ENCODE measurements around the gene OTUB2. TPM values are rescaled to one million over a fixed set of nuclear protein-coding genes. Genes with fewer than 3 reads are reported as not detected.

Gene OTUB2
- polyA plus RNA-seq, 1 donor (not counting 4 experiments of a cell fraction or from before 2014, with no cell fraction given) = 2.6 TPM

DNA sequence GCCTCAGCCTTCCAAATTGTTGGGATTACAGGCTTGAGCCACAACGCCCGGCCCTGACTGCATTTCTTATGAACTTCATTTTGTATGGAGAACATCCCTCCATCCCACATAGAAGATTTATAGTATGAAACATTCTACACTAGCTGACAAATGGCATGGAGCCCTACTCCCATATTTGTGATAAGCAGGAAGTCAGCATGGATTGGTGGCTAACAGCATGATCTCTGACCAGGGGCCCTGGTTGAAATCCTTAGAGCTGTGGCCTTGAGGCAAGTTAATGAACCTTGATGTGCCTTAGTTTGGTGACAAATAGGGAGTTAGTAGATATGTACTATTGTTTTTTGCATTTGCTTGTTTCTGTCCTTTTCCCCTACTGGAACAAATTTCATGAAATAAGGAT is 67.3 kb downstream of the OTUB2 start:
- Histone ChIP-seq H3K4me2 (ENCODE audit: control insufficient read depth, extremely low read depth, insufficient read depth, low read depth, low read length) (no peak overlapping the region), H3K9me1 (ENCODE audit: control insufficient read depth, extremely low read depth, insufficient read depth, low read length) (no peaks in the 10 kb centered on the region), H3K9ac (ENCODE audit: control insufficient read depth, extremely low read depth, insufficient read depth, low read length) (no peak overlapping the region), H3K4me1 (ENCODE audit: control insufficient read depth, extremely low read depth, insufficient read depth, low read length) (peaks cover 13% of the 10 kb centered on the region), H2AFZ (ENCODE audit: control insufficient read depth, low read length) (no peak overlapping the region), H3K36me3 (ENCODE audit: control insufficient read depth in 2 of 2, extremely low read depth in 1 of 2, insufficient read depth in 2 of 2, low read length in 2 of 2) (peaks cover 0 to 6% of the 10 kb centered on the region in 2 experiments), H3K9me3 (ENCODE audit: control insufficient read depth, low read depth, low read length) (no peaks in the 10 kb centered on the region), H3K79me2 (ENCODE audit: control insufficient read depth, insufficient read depth, low read length) (no peaks in the 10 kb centered on the region), H4K20me1 (ENCODE audit: control insufficient read depth, extremely low read depth, insufficient read depth, low read length) (no peaks in the 10 kb centered on the region), H3K4me3 (ENCODE audit: control insufficient read depth in 2 of 3, extremely low read depth in 1 of 3, insufficient read depth in 2 of 3, low read depth in 1 of 3, low read length in 3 of 3) (no peak overlapping the region), H3K27me3 (ENCODE audit: control insufficient read depth, extremely low read depth, insufficient read depth, low read length) (no peaks in the 10 kb centered on the region), H3K27ac (ENCODE audit: control insufficient read depth, insufficient read depth, low read length) (no peak overlapping the region)
- dilution Hi-C loops (cut with MboI; ENCODE audit: extremely low pct_ligation_motif_present, low sequenced_read_pairs) = no loop called here
- TF ChIP-seq, protein P1, sequence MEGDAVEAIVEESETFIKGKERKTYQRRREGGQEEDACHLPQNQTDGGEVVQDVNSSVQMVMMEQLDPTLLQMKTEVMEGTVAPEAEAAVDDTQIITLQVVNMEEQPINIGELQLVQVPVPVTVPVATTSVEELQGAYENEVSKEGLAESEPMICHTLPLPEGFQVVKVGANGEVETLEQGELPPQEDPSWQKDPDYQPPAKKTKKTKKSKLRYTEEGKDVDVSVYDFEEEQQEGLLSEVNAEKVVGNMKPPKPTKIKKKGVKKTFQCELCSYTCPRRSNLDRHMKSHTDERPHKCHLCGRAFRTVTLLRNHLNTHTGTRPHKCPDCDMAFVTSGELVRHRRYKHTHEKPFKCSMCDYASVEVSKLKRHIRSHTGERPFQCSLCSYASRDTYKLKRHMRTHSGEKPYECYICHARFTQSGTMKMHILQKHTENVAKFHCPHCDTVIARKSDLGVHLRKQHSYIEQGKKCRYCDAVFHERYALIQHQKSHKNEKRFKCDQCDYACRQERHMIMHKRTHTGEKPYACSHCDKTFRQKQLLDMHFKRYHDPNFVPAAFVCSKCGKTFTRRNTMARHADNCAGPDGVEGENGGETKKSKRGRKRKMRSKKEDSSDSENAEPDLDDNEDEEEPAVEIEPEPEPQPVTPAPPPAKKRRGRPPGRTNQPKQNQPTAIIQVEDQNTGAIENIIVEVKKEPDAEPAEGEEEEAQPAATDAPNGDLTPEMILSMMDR (optimal IDR thresholded peaks at IDR 0.05 in 1 of 3, IDR thresholded peaks at IDR 0.05 in 1 of 3, conservative IDR thresholded peaks at IDR 0.05 in 1 of 3; ENCODE audit: extremely low read depth in 1 of 3, insufficient read depth in 2 of 3, low read length in 3 of 3) = no peak
- TF ChIP-seq EZH2 (IDR thresholded peaks at IDR 0.05; ENCODE audit: low read length) = no peak
- DNase-seq (ENCODE audit: low read depth, low spot score) (no peak), FAIRE-seq (no peak)

DNA sequence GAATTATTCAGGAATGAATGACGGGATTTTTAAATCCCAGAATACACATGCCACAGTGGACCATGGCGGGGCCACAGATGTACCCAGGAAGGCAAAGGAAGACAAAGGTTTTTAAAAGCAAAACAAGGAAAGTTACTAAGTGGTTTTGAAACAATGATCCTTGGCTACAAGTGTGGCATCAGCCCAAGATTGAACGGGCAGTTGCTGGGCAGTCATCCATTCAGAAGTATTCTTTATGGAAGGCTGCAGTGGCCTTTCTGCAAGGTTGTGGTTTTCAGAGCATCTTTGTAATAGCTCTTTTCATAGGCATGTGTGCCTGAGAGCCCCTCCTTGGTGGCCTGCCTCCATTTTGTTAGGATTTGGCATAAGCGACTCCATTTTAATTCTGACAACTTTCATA is 71.0 kb downstream of the OTUB2 start:
- no peak overlapping the region for H3K4me3 ChIP-seq (ENCODE audit: control insufficient read depth in 2 of 3, extremely low read depth in 1 of 3, insufficient read depth in 2 of 3, low read depth in 1 of 3, low read length in 3 of 3)
- no peak for FAIRE-seq
- no peak overlapping the region for H3K4me2 ChIP-seq (ENCODE audit: control insufficient read depth, extremely low read depth, insufficient read depth, low read depth, low read length)
- H3K9ac ChIP-seq (ENCODE audit: control insufficient read depth, extremely low read depth, insufficient read depth, low read length) = no peak overlapping the region
- dilution Hi-C loops (cut with MboI; ENCODE audit: extremely low pct_ligation_motif_present, low sequenced_read_pairs) = no loop called here
- H3K27ac ChIP-seq (ENCODE audit: control insufficient read depth, insufficient read depth, low read length) = no peak overlapping the region
- H3K4me1 ChIP-seq (ENCODE audit: control insufficient read depth, extremely low read depth, insufficient read depth, low read length) = no peaks in the 10 kb centered on the region
- peaks cover 0 to 6% of the 10 kb centered on the region in 2 experiments for H3K36me3 ChIP-seq (ENCODE audit: control insufficient read depth in 2 of 2, extremely low read depth in 1 of 2, insufficient read depth in 2 of 2, low read length in 2 of 2)
- H2AFZ ChIP-seq (ENCODE audit: control insufficient read depth, low read length) = no peak overlapping the region
- H3K9me3 ChIP-seq (ENCODE audit: control insufficient read depth, low read depth, low read length) = no peaks in the 10 kb centered on the region
- TF ChIP-seq, protein P1 (optimal IDR thresholded peaks at IDR 0.05 in 1 of 3, IDR thresholded peaks at IDR 0.05 in 1 of 3, conservative IDR thresholded peaks at IDR 0.05 in 1 of 3; ENCODE audit: extremely low read depth in 1 of 3, insufficient read depth in 2 of 3, low read length in 3 of 3) = no peak
- TF ChIP-seq EZH2 (IDR thresholded peaks at IDR 0.05; ENCODE audit: low read length) = no peak
- no peak for DNase-seq (ENCODE audit: low read depth, low spot score)
- no peaks in the 10 kb centered on the region for H3K79me2 ChIP-seq (ENCODE audit: control insufficient read depth, insufficient read depth, low read length)
- H3K9me1 ChIP-seq (ENCODE audit: control insufficient read depth, extremely low read depth, insufficient read depth, low read length) = no peaks in the 10 kb centered on the region
- no peaks in the 10 kb centered on the region for H3K27me3 ChIP-seq (ENCODE audit: control insufficient read depth, extremely low read depth, insufficient read depth, low read length)
- no peaks in the 10 kb centered on the region for H4K20me1 ChIP-seq (ENCODE audit: control insufficient read depth, extremely low read depth, insufficient read depth, low read length)

Other genes with a start within 250 kb of the OTUB2 start
- not detected in 3 replicates for gene PRIMA1, start 237.9 kb upstream of the OTUB2 start, polyA plus RNA-seq
- 0.04 TPM in 1 of 3 replicates, not detected in the others for gene FAM181A, start 99.0 kb upstream of the OTUB2 start, polyA plus RNA-seq
- gene ASB2, start 49.8 kb upstream of the OTUB2 start, polyA plus RNA-seq = 0.31 to 1.7 TPM (median 0.56 TPM) in 3 replicates
- gene CCDC197, start 29.0 kb upstream of the OTUB2 start, polyA plus RNA-seq = not detected in 3 replicates
- gene DDX24, start 54.9 kb downstream of the OTUB2 start, polyA plus RNA-seq = 171 to 179 TPM (median 172 TPM) in 3 replicates
- gene IFI27L1, start 55.0 kb downstream of the OTUB2 start, polyA plus RNA-seq = 17.4 to 25.0 TPM (median 18.9 TPM) in 3 replicates
- 1,132 to 3,594 TPM (median 2,783 TPM) in 3 replicates for gene IFI27, start 84.4 kb downstream of the OTUB2 start, polyA plus RNA-seq
- 67.5 to 179 TPM (median 82.2 TPM) in 3 replicates for gene IFI27L2, start 103.3 kb downstream of the OTUB2 start, polyA plus RNA-seq
- gene PPP4R4, start 148.0 kb downstream of the OTUB2 start, polyA plus RNA-seq = 8.1 to 9.0 TPM (median 8.9 TPM) in 3 replicates